ENCODE data around the gene RNF144B.

The RNF144B gene

GRCh38 chr6:18371010-18371409, 16.1 kb upstream of the RNF144B start:
- H3K4me3 ChIP-seq (ENCODE audit: low read depth, low read length), result no peak overlapping the region
- in situ Hi-C loops (cut with HindIII; ENCODE audit: low sequenced_read_pairs), result no loop called here
- TF ChIP-seq CTCF (IDR thresholded peaks at IDR 0.05; ENCODE audit: low read depth, low read length), result no peak
- DNase-seq (ENCODE audit: low read depth, low spot score), result no peak

- in situ Hi-C loops (cut with HindIII; ENCODE audit: low sequenced_read_pairs), result no loop called here
- no peak overlapping the region for H3K4me3 ChIP-seq (ENCODE audit: low read depth, low read length)
- TF ChIP-seq CTCF (IDR thresholded peaks at IDR 0.05; ENCODE audit: low read depth, low read length), result no peak
- DNase-seq (ENCODE audit: low read depth, low spot score), result no peak
Measured at GRCh38 chr6:18371656-18372055, 15.5 kb upstream of the RNF144B start.

GRCh38 chr6:18380158-18380836, 6.9 kb upstream of the RNF144B start:
- no peak for TF ChIP-seq CTCF (IDR thresholded peaks at IDR 0.05; ENCODE audit: low read depth, low read length)
- no peak overlapping the region for H3K4me3 ChIP-seq (ENCODE audit: low read depth, low read length)
- in situ Hi-C loops (cut with HindIII; ENCODE audit: low sequenced_read_pairs), result no loop called here
- DNase-seq (ENCODE audit: low read depth, low spot score), result no peak

GRCh38 chr6:18380851-18381250, 6.3 kb upstream of the RNF144B start:
- no peak overlapping the region for H3K4me3 ChIP-seq (ENCODE audit: low read depth, low read length)
- TF ChIP-seq CTCF (IDR thresholded peaks at IDR 0.05; ENCODE audit: low read depth, low read length), result no peak
- no peak for DNase-seq (ENCODE audit: low read depth, low spot score)
- in situ Hi-C loops (cut with HindIII; ENCODE audit: low sequenced_read_pairs), result no loop called here

GRCh38 chr6:18383441-18383840, 3.7 kb upstream of the RNF144B start:
- DNase-seq (ENCODE audit: low read depth, low spot score), result no peak
- no peak overlapping the region for H3K4me3 ChIP-seq (ENCODE audit: low read depth, low read length)
- in situ Hi-C loops (cut with HindIII; ENCODE audit: low sequenced_read_pairs), result no loop called here
- no peak for TF ChIP-seq CTCF (IDR thresholded peaks at IDR 0.05; ENCODE audit: low read depth, low read length)

GRCh38 chr6:18384621-18385020, 2.5 kb upstream of the RNF144B start:
- H3K4me3 ChIP-seq (ENCODE audit: low read depth, low read length), result no peak overlapping the region
- no peak for TF ChIP-seq CTCF (IDR thresholded peaks at IDR 0.05; ENCODE audit: low read depth, low read length)
- no peak for DNase-seq (ENCODE audit: low read depth, low spot score)
- in situ Hi-C loops (cut with HindIII; ENCODE audit: low sequenced_read_pairs), result no loop called here

All from astrocyte of the spinal cord (primary cell).